ENCODE data around the gene ANKHD1. TPM values are rescaled to one million over a fixed set of nuclear protein-coding genes. Genes with fewer than 3 reads are reported as not detected.

Gene ANKHD1
- total and polyA plus RNA-seq, 2 of the 8 experiments (the other 6 are each of a cell fraction or from before 2014, with no cell fraction given): 69.9 to 108 TPM

GRCh38 chr5:140588311-140589070 is 186.9 kb downstream of the ANKHD1 start:
- no peak overlapping the region for H4K5ac ChIP-seq (ENCODE audit: insufficient read length, low read depth, low read length)
- WGBS, 2 experiments (ENCODE audit: extremely low coverage in 1 of 2, insufficient coverage in 1 of 2, insufficient read length in 1 of 2, insufficient replicate concordance in 2 of 2, low coverage in 1 of 2, low lambda C conversion rate in 2 of 2, missing lambda C conversion rate in 1 of 2): 95% methylated on average over 5 of the region's 5 CpGs; no CpG with 5 or more reads in 1 of the 2 experiments
- no peaks in the 10 kb centered on the region for H3K4me1 ChIP-seq (replicated peaks in 1 of 4; ENCODE audit: control insufficient read depth in 3 of 4, insufficient read depth in 4 of 4, low read length in 3 of 4)
- no peak overlapping the region for H2BK120ac ChIP-seq (replicated peaks; ENCODE audit: low read depth, low read length)
- H4K91ac ChIP-seq (replicated peaks; ENCODE audit: insufficient read length, low read length): no peak overlapping the region
- H4K20me1 ChIP-seq (replicated peaks in 1 of 2; ENCODE audit: control insufficient read depth in 1 of 2, insufficient read depth in 2 of 2, low read length in 2 of 2): no peaks in the 10 kb centered on the region
- no peak overlapping the region for H3K9ac ChIP-seq (replicated peaks in 1 of 4; ENCODE audit: extremely low read depth in 1 of 4, low read depth in 3 of 4, low read length in 3 of 4)
- H2BK20ac ChIP-seq (ENCODE audit: low read length): no peak overlapping the region
- FAIRE-seq (no peak), DNase-seq (ENCODE audit: low read depth in 1 of 2, low spot score in 2 of 2) (no peak)
- H3K9me3 ChIP-seq (ENCODE audit: insufficient read depth in 2 of 2, low read depth in 1 of 2, low read length in 1 of 2): 0 out of 4 replicates have a peak, but pooled peaks cover 0 to 2% of the 10 kb centered on the region in 2 experiments
- no peak overlapping the region for H3K23ac ChIP-seq (ENCODE audit: insufficient read length)
- H3K79me2 ChIP-seq (ENCODE audit: control insufficient read depth in 1 of 2, insufficient read depth in 2 of 2, low read length in 2 of 2): no peaks in the 10 kb centered on the region
- no peak overlapping the region for H2BK12ac ChIP-seq (ENCODE audit: low read depth, low read length)
- H3K4me2 ChIP-seq (ENCODE audit: insufficient read depth in 1 of 2, low read depth in 2 of 2, low read length in 2 of 2): no peak overlapping the region
- H3K23me2 ChIP-seq (ENCODE audit: low read depth, low read length): peaks cover 1% of the 10 kb centered on the region; the same call in 1 of the 2 replicates
- H3K56ac ChIP-seq (replicated peaks; ENCODE audit: insufficient read length, low read depth, low read length): no peak overlapping the region
- no peak overlapping the region for H2AFZ ChIP-seq (ENCODE audit: low read length)
- H3K18ac ChIP-seq (ENCODE audit: extremely low read depth, low read length): no peak overlapping the region
- H2AK5ac ChIP-seq (ENCODE audit: low read depth, low read length): no peak overlapping the region
- H2BK5ac ChIP-seq (ENCODE audit: low read depth, low read length): no peak overlapping the region
- H3K79me1 ChIP-seq (ENCODE audit: low read depth, low read length): no peaks in the 10 kb centered on the region
- POLR2A ChIA-PET (ENCODE audit: partially characterized antibody): no interaction called here
- H3K14ac ChIP-seq (ENCODE audit: insufficient read length): no peak overlapping the region
- H3K27ac ChIP-seq (ENCODE audit: low read depth, low read length): no peak overlapping the region
- no peak overlapping the region for H2BK15ac ChIP-seq (ENCODE audit: low read length)
- H3K27me3 ChIP-seq (replicated peaks in 1 of 4; ENCODE audit: control insufficient read depth in 3 of 4, extremely low read depth in 1 of 4, insufficient read depth in 3 of 4, low read length in 3 of 4): no peaks in the 10 kb centered on the region
- no peak overlapping the region for H3K4ac ChIP-seq (replicated peaks; ENCODE audit: insufficient read length, low read depth, low read length)
- no peak overlapping the region for H3K4me3 ChIP-seq (ENCODE audit: extremely low read depth in 1 of 4, insufficient read depth in 2 of 4, low read depth in 3 of 4, low read length in 4 of 4)
- CTCF ChIA-PET (ENCODE audit: partially characterized antibody): interaction anchor here (1.1 kb wide), 1 partner anchor 22 kb away, joined by 3 read pairs; no protein-coding TSS in a partner anchor
- H4K8ac ChIP-seq (ENCODE audit: extremely low read depth, insufficient read depth, low read length): no peak overlapping the region
- no peaks in the 10 kb centered on the region for H3K36me3 ChIP-seq (ENCODE audit: control insufficient read depth in 2 of 4, insufficient read depth in 4 of 4, low read length in 3 of 4)
- TF ChIP-seq KDM5A (IDR thresholded peaks at IDR 0.05; ENCODE audit: low read length): no peak
- TF ChIP-seq MAFK (IDR thresholded peaks at IDR 0.05; ENCODE audit: low read depth, low read length): no peak
- no peak for TF ChIP-seq EGR1 (IDR thresholded peaks at IDR 0.05; ENCODE audit: borderline replicate concordance, low read depth, low read length)
- TF ChIP-seq, protein P1, sequence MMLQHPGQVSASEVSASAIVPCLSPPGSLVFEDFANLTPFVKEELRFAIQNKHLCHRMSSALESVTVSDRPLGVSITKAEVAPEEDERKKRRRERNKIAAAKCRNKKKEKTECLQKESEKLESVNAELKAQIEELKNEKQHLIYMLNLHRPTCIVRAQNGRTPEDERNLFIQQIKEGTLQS (IDR thresholded peaks at IDR 0.05; ENCODE audit: insufficient read depth, low read depth, low read length): no peak
- no peak for TF ChIP-seq ASH2L (IDR thresholded peaks at IDR 0.05; ENCODE audit: low read length)
- no peak for TF ChIP-seq POLR2A (IDR thresholded peaks at IDR 0.05; ENCODE audit: control extremely low read depth in 1 of 2, low read depth in 2 of 2, low read length in 2 of 2)
- no peak for TF ChIP-seq CTBP2 (IDR thresholded peaks at IDR 0.05; ENCODE audit: borderline replicate concordance, insufficient read depth, insufficient read length, low read length)
- no peak for TF ChIP-seq CHD2 (IDR thresholded peaks at IDR 0.05; ENCODE audit: low read length)
- no peak for TF ChIP-seq POLR2AphosphoS5 (IDR thresholded peaks at IDR 0.05; ENCODE audit: low read depth, low read length)
- TF ChIP-seq RFX5 (IDR thresholded peaks at IDR 0.05; ENCODE audit: borderline replicate concordance, low read depth, low read length): no peak
- no peak for TF ChIP-seq SIRT6 (IDR thresholded peaks at IDR 0.05; ENCODE audit: low read length)
- no peak for TF ChIP-seq ZNF274 (IDR thresholded peaks at IDR 0.05; ENCODE audit: borderline replicate concordance, extremely low read depth, low read length)
- TF ChIP-seq KDM1A (IDR thresholded peaks at IDR 0.05; ENCODE audit: borderline replicate concordance, low read length): no peak
- TF ChIP-seq CHD1 (IDR thresholded peaks at IDR 0.05; ENCODE audit: low read depth, low read length): no peak

All from H1 (cell line).